GM12873 (cell line): ENCODE measurements around the gene SHISA8.

Source experiments
- TF ChIP-seq, protein P1 (sequence below): IDR thresholded peaks from 2 replicates; pipeline ENCODE4 v1.5.1; 2012; ENCODE audit warnings: low read depth, mild to moderate bottlenecking, moderate library complexity, low read length, control low read depth; ENCODE audit not compliant: insufficient read depth; ENCODE audit errors: missing control alignments

The SHISA8 gene

DNA sequence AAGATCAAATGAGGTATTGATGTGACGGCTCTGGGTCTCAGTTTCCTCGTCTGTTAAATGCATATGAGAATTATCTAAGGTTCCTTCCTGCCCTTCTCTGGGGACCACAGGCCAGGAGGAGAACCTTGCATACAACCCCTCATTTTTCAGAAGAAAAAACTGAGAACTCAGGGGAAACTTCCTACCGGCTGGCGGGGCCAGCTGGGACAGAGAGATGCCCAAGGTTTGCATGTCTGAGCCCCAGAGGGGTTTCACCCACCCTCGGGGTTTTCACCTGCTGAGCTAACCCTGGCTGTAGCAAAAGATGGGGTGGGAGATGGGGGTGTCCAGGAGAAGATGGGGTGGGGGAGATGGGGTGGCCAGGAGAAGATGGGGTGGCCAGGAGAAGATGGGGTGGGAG is 7.5 kb upstream of the SHISA8 start:
- TF ChIP-seq, protein P1, sequence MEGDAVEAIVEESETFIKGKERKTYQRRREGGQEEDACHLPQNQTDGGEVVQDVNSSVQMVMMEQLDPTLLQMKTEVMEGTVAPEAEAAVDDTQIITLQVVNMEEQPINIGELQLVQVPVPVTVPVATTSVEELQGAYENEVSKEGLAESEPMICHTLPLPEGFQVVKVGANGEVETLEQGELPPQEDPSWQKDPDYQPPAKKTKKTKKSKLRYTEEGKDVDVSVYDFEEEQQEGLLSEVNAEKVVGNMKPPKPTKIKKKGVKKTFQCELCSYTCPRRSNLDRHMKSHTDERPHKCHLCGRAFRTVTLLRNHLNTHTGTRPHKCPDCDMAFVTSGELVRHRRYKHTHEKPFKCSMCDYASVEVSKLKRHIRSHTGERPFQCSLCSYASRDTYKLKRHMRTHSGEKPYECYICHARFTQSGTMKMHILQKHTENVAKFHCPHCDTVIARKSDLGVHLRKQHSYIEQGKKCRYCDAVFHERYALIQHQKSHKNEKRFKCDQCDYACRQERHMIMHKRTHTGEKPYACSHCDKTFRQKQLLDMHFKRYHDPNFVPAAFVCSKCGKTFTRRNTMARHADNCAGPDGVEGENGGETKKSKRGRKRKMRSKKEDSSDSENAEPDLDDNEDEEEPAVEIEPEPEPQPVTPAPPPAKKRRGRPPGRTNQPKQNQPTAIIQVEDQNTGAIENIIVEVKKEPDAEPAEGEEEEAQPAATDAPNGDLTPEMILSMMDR, result no peak

DNA sequence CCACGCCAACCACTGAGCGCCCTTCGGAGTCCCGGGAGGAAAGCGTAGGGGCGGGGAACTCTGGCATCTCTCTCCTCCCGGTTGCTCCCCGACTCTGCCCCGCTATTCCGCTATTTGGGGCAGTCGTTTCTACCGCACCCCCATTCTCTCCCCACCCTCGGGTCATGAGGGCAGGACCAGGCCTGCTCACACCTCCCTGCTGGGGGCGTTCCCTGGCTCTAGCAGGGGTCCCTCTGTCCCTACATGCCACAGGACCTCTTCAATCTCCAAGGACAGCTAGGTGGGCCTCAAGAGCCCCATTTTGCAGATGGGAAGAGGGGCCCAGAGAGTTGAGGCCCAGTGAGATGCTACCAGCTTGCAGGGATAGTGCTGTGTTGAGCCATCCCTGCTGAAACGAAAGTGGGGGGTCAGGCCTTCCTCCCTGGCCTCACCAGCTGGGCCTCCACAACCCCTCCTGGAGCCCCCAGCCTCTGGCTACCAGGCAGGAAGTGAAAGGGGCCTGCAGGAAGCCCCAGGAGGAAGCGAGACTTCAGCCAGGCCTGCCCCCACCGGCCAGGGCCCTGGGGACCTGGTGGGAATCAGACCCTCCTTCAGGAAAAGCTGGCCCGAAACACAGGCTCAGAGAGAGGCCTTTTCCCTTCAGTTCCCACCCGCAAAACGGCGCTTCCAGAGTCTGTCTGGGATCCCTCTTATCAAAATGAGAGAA is 5.5 kb upstream of the SHISA8 start:
- TF ChIP-seq, protein P1, result no peak

DNA sequence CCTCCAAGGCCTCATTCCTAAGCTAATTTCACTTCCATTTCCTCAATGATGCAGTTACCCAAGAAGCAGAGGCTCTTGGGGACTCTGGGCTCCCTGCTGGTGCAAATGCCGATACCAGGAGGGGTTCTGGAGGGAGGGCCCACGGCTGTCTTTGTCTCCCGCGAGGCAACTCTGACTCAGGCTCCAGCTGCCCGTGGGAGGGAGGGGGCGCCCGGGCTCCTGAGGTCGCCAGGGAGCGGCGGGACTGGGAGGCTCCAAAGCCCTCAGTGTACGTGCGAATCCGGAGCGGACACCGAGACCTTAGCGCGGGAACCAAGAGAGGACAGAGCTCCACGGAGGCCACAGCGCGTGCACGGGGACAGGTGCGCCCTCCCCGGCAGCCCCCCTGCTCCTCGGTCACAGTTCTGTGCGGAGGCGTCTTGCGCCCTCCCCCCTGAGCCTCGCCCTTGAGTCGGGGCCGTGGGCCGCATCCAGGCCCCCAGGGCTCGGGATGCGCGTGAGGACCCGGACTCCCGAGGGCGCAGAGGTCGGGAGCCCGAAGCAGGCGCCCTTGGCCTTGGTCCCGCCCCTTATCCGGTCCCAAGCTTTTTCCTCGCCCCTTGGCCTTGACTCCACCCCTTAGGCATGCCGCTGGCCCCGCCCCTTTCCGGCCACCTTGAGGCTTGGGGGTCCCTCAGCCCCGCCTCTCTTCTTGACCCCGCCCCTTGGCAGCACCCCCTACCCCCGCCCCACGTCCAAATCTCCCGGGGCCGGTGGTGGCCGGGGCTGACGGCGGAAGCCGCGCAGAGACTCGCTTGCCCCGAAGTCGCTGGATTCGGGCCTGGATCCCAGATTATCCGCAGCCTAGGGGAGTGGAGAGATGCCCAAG is 4.7 kb upstream of the SHISA8 start:
- TF ChIP-seq, protein P1, result no peak

DNA sequence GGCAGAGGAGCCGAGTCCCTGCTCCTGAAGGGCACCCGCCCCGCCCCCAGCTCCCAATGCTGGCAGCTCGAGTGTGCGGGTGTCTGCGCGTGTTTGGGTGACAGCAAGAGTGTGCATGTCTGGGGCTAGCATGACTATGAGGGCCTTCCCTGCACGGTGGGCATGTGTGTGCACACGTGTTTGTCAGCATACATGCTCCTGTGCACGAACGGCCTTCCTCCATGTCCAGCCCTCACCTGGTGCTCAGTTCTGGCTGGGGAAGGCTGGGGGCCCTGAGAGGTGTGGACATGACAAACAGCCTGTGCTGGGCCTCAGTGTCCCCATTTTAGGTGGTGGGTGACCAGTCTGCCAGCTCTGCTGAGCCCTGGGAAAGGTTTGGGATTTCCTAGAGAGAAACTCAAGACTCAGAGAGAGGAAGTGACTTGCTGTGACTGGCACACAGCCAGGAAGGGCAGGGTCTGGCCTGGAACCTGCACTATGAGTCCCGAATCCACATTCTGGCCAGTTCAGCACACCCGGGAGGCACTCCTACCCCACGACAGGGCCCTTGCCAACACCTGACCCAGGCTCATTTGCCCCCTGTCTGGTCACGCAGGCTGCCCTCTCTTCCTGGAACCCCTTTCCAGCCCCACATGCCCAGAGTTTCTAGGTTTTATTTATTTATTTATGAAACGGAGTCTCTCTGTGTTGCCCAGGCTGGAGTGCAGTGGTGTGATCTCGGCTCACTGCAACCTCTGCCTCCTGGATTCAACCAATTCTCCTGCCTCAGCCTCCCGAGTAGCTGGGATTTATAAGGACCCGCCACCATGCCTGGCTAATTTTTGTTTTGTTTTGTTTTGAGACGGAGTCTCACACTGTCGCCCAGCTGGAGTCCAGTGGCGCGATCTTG is 3.3 kb upstream of the SHISA8 start:
- TF ChIP-seq, protein P1, result no peak

DNA sequence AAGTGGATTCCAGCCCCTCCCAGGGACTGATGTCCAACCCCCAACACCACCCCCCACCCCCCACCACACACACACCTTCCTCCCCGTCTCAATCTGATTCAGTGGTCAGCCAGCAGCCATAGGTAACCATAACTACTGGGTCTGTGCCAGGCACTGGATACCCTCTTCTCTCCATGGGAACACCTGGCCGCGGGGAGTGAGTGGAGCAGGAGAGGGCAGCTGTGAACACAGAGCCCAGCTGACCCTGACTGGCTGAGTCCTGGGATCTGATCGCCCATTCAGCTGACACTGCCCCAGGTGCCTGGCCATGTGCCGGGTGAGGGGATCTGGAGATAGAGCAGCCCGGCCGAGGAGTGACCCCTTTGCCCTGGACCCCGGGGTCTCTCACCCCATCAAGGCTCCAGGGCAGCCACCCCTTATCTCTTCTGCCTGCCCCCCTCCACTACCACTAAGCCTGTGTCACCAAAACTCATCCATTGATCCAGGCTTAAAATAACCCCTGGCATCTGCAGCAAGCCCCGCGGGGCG is 2.6 kb upstream of the SHISA8 start:
- TF ChIP-seq, protein P1, result no peak

DNA sequence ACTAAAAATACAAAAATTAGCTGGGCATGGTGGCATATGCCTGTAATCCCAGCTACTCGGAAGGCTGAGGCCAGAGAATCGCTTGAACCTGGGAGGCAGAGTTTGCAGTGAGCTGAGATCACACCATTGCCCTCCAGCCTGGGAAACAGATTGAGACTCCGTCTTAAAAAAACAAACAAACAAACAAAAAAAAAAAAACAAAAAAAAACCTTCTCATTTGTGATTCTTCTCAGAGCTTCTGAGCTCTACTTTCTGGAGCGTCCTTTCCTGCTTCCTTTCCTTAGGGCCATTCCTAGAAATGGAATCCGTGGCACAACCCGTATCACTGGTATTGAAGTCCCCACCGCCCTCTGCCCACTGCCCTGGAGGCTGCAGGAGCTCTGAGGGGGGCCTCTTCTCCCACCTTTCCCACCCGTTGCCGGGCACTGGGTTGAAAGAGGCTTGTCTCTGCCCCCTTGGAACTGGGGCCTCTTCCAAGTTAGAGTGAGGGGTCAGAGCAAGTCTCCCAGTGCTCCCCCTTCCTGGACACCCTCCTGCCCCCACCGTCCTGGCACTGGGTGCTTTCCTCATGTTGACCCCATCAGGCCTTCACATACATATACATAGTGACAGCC is 2.0 kb upstream of the SHISA8 start:
- TF ChIP-seq, protein P1, result no peak
